Measurements from ENCODE around the gene TMEM19.

- TF ChIP-seq CTCF (IDR thresholded peaks at IDR 0.05): no peak
- no peak for TF ChIP-seq POLR2A (IDR thresholded peaks at IDR 0.05)
- TF ChIP-seq POLR2AphosphoS5 (IDR thresholded peaks at IDR 0.05): no peak
Measured at GRCh38 chr12:71702590-71702989, 16.7 kb downstream of the TMEM19 start.
